GM12874 (cell line): ENCODE measurements around the gene CD2.

Source experiments
- TF ChIP-seq, protein P1 (sequence below): IDR thresholded peaks from 2 replicates; pipeline ENCODE4 v1.5.1; 2011; ENCODE audit warnings: low read depth, mild to moderate bottlenecking, control low read depth, low read length, moderate library complexity; ENCODE audit not compliant: insufficient read depth

The CD2 gene

GRCh38 chr1:116806671-116807070, 52.4 kb downstream of the CD2 start:
- TF ChIP-seq, protein P1, sequence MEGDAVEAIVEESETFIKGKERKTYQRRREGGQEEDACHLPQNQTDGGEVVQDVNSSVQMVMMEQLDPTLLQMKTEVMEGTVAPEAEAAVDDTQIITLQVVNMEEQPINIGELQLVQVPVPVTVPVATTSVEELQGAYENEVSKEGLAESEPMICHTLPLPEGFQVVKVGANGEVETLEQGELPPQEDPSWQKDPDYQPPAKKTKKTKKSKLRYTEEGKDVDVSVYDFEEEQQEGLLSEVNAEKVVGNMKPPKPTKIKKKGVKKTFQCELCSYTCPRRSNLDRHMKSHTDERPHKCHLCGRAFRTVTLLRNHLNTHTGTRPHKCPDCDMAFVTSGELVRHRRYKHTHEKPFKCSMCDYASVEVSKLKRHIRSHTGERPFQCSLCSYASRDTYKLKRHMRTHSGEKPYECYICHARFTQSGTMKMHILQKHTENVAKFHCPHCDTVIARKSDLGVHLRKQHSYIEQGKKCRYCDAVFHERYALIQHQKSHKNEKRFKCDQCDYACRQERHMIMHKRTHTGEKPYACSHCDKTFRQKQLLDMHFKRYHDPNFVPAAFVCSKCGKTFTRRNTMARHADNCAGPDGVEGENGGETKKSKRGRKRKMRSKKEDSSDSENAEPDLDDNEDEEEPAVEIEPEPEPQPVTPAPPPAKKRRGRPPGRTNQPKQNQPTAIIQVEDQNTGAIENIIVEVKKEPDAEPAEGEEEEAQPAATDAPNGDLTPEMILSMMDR, result no peak

GRCh38 chr1:116807394-116808199, 53.4 kb downstream of the CD2 start:
- TF ChIP-seq, protein P1, result no peak

DNA sequence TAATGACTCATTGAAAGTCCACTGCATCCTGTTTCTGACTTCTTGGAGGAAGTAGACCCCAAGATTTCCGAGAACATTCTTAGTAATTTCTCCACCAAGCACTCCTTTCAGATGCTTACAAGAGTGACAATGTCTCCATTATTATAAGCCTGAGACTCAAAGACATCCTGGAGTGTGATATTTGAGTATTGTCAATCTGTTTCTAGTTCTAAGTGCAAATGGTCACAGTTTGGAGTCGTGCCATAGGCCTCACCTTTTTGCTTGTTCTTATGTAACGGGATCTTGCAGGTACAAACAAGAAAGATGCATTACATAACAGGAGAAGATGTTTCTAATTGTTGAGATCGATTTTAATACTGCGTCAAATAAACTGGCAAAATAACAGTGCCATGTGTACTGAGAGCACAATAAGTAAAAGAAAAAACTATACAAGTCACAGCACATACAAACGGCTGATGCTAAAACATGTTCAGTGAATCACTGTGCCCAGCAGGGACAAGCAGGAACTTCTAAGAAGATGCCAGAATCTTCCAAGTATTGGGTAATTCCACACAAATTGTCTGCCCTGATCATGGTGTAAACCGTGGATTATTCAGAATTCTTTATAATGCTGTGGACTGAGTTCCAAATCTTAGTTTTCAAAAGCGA, 54.1 kb downstream of the CD2 start:
- TF ChIP-seq, protein P1, result no peak

DNA sequence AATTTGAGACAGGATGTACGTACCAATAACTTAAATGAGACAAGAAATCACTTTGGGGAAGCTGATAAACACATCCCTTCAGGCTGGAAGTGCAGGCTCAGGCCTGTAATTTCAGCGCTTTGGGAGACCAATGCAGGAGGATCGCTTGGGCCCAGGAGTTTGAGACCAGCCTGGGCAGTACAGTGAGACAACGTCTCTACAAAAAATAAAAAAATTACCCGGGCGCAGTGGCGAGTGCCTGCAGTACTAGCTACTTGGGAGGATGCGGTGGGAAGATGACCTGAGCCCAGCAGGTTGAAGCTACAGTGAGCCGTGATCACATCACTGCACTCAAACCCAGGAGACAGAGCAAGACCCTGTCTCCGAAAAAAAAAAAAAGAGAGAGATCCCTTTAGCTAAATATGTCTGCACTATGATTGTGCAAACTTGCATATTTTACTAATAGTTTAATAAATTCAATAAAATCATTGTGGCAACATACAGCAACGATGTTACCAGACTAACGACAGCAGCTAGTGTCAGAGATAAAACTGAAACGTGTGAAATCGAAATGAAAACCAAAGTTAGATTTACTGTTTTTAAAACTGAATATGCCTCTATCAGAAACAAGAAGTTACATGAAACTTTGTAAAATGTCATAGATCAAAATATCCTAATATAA, 54.7 kb downstream of the CD2 start:
- TF ChIP-seq, protein P1, result no peak

DNA sequence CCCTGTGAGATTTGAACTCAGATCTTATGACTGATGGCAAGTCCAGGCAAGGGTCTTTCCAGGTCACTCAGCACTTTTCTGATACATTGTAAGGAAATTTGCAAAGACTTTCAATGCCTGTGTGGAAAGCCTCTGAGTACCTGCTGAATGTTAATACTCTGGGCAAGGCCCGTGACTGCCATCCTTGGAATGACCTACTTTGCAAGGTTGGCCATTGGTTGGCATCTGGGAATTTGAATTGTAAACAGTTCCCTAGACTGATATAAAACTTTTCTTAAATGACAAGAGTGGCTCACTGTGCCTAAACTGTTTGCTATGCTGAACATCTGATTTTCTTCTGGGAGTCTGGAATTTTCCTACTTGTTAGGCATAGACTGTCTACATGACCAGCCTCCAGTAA, 57.1 kb downstream of the CD2 start:
- TF ChIP-seq, protein P1, result no peak

DNA sequence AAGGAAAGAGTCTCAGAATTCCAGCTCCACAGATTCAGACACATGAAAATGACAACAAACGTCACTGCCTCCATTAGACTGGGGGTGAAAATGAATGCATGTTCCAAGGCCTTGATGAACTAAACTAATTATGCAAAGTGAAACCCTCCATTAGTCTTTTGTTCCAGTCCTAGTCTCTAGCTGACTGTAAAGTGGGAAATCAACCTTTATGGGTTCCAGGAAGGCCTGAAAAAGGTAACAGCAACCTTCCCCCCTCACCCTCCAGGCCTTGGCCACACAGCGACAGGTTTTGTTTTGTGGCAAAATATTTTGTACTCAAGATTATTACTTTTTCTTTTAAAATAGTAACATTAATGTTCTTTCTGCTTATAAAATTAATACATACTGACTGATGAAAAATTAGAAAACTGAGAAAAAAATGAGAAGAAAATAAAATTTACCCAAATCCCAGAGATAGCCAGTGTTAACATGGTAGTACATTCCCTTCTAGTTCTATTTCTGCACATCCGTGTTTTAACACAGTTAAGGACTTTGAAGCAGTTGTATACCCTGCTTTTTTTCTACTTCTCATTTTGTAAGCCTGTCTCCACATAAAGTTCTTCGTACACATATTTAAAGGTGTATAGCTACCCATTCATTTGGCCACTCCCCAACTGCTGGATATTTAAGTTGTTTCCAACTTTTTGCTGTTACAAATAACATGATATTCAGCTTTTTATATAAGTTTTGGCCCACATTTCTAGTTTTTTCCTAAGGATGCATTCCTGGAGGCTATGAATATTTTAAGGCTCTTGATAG, 60.9 kb downstream of the CD2 start:
- TF ChIP-seq, protein P1, result no peak

- TF ChIP-seq, protein P1, result peak; percentile 71
These were observed 63.4 kb downstream of the CD2 start for GRCh38 chr1:116817582-116818064.
